GM21367 (cell line): ENCODE measurements around the gene TBXAS1.
"Not testable (repeated sequence)": the region's sequence is repeated elsewhere in the genome, so short reads cannot be mapped to it uniquely, and the experiment has no call there.

Experiments used
- ATAC-seq: cut with Tn5 transposase; IDR thresholded peaks from one replicate; pipeline ENCODE4 v1.9.1; 2021; ENCODE audit not compliant: unreplicated experiment

TBXAS1 gene

DNA sequence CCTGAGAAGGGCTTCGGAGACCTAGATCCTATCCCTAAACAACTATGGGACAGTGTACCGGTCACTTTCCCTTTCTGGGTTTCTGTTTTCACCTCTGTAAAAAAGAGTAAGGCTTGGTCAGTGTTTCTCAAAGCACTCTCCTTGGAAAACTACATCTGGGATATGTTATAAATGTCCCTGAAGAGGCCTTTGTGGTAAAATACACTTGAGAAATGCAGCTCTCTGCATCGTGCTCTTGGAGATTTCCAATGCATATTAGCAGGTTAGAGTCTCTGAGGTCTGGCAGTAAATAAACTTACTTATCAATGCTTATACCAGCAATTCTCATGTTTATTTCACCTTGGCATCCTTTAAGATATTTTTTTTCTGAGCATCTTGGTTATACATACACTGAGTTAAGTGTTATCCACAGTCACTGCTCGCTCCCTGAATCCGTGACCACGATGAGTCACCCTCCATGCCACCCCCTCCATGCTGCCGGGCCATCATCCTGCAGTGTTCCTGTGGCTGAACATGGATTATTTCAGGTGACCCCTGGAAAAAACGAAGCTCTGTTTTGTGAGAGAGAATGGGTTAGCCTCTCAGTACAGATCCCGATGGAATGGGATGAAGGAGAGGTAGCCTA lies 3.3 kb upstream of the TBXAS1 start:
- no peak for ATAC-seq

- ATAC-seq = no peak
Observed at GRCh38 chr7:139827042-139827441, 2.0 kb upstream of the TBXAS1 start.

DNA sequence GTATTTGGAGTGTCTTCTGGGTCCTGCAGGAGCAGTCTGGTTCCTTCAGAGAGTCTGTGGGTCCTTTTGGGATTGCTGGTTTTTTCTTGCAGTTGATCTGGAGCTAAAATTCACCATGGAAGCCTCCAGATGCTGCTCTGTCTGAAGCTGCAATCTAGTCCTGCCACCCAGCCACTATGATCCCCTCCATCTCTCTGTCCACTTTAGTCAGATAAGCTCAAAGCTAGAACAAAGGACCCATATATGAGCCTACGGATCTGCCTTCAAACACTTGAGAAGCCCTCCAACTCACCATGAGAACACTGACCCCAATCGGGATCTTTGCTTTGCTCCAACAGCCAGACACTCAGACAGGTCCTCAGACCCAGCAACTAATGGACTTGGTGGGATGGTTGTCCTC lies 618 bp upstream of the TBXAS1 start:
- ATAC-seq = no peak

GRCh38 chr7:139829775-139830117 lies 682 bp downstream of the TBXAS1 start:
- ATAC-seq = peak; percentile 23

- no peak for ATAC-seq
Observed at GRCh38 chr7:139830292-139830691, 1.2 kb downstream of the TBXAS1 start.

- ATAC-seq = no peak
Observed at GRCh38 chr7:139830782-139831501, 1.9 kb downstream of the TBXAS1 start.

- not testable (repeated sequence) for ATAC-seq
Observed at GRCh38 chr7:139835848-139836247, 6.8 kb downstream of the TBXAS1 start.

DNA sequence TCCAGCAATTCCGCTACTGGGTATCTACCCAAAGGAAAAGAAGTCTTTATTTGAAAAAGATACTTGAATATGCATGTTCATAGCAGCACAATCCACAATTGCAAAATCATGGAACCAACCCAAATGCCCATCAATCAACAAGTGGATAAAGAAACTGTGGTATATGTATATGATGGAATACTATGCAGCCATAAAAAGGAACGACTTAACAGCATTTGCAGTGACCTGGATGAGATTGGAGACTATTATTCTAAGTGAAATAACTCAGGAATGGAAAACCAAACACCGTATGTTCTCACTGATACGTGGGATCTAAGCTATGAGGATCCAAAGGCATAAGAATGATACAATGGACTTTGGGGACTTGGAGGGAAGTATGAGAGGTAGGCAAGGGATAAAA lies 8.2 kb downstream of the TBXAS1 start:
- not testable (repeated sequence) for ATAC-seq

DNA sequence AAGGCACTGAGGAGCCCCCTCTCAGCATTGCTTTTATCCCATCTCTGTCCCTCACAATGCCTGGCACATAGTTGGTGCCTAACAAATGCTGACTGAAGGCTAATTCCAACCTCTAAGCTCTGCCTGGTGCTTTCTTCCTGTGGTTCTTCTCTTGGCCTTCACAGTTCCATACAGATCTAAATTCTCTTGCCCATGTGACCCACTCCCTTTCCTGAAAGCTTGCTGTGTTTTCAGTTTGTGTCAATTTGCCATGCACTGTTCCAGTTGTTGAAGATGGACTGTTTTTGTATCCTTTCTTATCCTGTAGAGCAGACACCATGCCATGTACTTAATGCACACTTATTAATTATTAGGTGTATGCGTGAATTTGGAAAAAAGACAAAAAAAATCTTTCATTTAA lies 9.2 kb downstream of the TBXAS1 start:
- ATAC-seq = no peak

- no peak for ATAC-seq
Observed at GRCh38 chr7:139838876-139839275, 9.8 kb downstream of the TBXAS1 start.

DNA sequence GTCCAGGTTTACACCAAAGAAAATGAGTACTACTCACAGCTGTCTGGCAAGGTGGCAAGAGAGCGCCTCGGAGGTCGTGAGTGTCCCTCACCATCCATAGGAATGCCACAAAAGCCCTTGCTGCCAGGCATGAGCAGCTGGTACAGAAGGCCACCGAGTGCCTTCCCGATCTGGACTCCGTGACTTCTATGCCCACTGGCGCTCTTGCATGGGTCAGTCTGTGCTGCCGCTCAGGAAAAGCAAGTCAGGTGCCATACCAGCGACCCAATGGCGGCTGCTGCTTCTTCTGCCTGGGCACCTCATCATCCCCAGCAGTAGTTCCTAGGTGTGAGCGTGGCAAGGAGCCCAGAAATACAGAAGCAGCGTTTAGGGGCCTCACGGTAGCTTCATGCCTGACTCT lies 11.7 kb downstream of the TBXAS1 start:
- ATAC-seq = no peak

GRCh38 chr7:139842401-139843210 lies 13.5 kb downstream of the TBXAS1 start:
- peak; percentile 68 for ATAC-seq

GRCh38 chr7:139843211-139843537 lies 14.1 kb downstream of the TBXAS1 start:
- not testable (repeated sequence) for ATAC-seq

DNA sequence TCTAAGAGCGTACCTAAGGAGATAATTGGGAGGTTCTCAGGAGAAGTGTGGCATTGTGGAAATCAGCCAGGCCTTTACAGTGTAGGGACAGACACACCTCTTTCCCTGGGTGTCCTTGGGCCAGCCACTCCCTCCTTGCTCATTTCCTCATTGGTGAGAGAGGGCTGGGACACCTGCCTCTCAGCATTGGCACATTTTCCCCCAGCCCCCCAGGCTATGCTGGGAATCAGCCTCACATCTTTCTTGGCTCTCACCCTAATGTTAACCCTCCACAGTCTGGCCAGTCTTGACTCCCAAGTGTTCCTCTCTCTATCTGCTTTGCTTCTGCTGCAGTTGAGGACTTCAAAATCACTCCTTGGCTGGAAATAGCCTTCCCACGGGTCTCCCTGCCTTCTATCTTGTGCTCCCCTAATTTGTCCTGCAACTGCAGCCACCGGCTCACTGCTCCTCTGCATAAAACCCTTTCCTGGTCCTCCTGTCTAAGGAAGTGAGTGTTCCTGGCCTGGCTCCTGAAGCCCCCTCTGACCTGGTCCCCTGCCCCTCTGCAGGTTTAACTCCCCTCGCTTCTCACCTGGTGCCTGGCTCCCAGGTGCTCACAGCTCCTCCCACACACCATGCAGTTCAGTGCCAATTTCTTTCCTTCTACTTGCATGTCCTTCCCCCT lies 15.8 kb downstream of the TBXAS1 start:
- ATAC-seq = no peak

DNA sequence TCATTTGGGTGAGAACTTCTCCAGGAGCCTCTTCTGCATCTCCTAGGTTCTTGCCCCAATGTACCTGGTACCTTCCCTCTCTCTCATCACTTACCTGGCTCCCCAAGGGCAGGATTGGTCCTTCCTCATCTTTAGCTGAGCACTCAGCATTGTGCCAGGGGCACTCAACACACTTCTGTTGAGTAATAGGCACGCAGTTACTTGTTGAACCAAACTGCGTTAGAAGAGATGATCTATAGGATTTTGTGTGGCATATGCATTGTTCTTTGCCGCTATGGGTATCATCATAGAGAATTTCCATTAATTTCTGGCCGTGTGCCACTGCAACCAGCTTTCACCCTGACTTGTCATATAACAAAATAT lies 16.4 kb downstream of the TBXAS1 start:
- ATAC-seq = no peak

GRCh38 chr7:139846297-139846696 lies 17.2 kb downstream of the TBXAS1 start:
- no peak for ATAC-seq

DNA sequence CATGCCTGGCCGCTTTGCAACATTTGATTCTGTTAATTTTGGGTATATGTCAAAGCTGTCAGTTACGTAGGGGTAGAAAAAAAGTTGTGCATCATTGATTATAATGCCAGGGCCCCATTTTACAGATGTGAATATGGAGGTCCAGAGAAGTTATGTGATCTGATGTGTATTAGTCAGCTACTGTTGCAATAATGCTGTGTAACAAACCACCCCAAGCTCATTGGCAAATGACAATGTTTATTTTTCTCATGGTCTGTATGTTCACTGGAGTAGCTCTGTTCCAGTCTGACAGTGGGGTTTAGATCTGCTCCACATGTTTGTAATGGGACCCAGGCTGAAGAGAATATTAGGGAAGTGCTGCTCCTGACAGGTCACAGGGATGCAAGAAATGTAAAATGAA lies 19.2 kb downstream of the TBXAS1 start:
- no peak for ATAC-seq

- ATAC-seq = no peak
Observed at GRCh38 chr7:139850906-139851305, 21.8 kb downstream of the TBXAS1 start.

DNA sequence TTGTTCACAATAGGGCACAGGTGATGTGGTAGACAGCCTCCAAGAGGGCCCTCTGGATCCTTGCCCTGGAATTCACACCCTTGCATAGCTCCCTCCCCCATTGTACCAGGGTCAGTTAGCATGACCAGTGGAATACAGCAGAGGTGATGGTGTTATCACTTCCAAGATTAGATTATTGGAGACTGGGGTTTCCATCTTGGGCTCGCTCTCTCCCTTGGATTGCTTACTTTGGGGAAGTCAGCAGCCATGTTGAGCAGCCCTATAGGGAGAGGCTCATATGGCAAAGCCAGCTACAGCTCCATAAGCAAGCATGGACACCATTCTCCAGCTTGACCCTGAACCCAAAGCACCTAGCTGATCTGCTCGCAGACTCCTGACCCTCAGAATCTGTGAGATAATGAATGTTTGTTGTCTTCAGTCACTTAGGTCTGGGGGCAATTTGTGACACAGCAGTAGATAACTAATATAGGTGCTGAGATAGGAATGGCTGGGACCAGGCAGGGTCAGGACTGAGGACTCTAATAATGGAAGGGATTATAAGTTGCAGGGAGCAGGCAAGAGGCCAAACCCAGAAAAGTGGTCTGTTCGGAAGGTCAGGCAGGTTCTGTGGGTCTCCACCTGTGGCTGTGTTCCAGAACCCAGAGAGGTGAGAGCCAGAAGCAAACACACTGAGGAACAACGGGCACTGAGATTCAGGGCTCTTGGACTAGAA lies 22.9 kb downstream of the TBXAS1 start:
- no peak for ATAC-seq

DNA sequence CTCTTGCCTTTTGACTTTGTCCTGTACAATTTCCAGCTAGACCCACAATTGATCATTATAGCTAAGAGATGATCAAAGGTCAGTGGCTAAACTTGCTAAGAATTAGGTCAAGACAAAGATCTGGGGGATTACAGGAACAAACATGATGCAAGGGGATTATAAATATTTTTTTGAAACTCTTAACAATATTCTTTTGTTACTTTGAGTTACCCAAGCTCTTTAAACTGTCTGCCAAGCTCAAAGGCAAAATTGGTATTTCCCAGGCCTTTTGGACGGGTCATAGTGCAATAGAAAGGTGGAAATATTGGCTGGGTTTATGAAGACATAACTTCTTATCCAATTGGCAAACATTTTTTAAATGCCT lies 23.4 kb downstream of the TBXAS1 start:
- no peak for ATAC-seq

GRCh38 chr7:139853506-139854123 lies 24.6 kb downstream of the TBXAS1 start:
- ATAC-seq = no peak
